Measurements from ENCODE around the gene COL21A1.

The COL21A1 gene

DNA sequence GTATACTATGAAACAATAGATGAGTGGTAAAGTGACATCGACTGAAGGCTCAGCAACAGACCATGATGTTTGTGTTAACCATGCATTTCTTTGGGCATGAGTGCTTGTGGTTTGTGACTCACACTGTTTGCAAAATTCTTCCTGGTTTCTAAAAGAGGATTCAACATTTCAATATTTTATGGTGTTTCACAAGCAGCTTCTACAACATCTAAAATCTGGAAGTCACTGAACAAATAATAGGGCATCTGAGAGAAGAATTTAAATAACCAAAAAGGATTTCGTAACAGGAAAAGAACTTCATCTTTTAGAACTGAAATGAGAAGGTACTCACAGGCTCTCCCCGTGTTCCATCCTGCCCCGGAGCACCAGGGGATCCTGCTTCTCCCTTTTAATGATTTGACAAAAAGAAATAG, 146.2 kb downstream of the COL21A1 start:
- no peak for DNase-seq

DNA sequence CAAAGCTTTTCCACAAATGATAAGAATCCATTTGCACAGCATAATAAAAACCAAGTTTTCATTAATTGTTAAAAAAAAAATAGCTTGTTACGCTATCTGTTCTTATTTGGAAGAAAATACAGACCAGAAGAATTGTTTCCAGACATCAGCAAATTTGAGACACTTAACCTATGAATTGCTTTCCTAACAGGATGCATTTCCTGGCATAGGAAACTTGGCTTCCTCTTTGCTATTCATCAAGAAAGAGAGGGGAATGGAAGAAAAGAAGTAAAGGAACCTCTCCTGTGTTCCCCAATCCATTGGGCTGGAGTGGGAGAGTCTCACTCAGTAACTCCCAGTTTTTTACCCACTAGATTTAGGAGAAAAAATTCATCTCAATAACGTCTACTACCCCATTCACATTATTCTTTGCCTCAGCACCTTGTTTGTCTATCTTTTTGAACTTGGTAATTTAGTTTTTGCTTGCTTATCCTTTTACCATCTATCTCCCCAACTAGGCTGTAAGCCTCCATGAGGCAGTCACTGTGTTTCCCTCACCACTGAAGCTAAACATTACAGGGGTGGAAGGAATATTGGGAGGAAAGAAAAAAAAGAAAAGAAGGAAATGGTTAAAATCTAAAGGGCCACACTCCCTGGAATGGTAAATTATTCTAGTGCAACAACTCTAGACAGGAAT, 150.3 kb downstream of the COL21A1 start:
- DNase-seq = no peak

DNA sequence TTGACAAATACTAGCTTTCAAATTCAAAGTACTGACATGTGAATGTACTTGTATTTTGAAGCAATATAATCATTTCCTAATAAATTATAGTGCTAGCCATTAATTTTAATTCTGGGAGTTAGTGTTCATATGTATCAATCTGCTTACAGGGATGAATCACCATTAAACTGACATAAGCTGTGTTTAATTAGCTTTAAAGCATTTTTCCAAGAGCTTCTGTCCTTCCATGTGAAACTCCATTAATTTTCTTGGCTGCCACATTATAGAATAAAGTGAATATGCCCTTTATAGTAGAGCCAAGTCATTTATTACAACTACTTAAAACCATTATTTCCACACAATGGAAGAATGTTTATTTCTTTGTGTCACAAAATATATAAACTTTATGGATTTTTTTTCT, 150.8 kb downstream of the COL21A1 start:
- DNase-seq = no peak

DNA sequence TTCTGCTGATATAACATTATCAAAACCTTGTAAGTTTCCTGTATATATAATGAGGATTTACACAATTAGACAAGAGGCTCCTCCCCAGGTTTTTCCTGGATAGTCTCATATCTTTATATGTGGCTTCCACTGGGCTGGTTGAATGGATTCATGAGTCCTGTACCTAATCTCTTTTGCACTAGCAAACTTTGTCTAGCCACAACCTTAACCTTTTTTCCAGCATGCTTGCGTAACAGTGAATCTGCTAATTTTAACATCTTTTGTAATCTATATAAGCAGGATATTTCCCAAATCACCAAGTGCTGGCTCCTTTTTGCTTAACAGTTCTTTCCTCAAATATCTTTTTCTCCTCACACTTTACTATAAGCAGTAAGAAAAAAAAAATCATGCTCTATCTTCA, 153.6 kb downstream of the COL21A1 start:
- DNase-seq = no peak

DNA sequence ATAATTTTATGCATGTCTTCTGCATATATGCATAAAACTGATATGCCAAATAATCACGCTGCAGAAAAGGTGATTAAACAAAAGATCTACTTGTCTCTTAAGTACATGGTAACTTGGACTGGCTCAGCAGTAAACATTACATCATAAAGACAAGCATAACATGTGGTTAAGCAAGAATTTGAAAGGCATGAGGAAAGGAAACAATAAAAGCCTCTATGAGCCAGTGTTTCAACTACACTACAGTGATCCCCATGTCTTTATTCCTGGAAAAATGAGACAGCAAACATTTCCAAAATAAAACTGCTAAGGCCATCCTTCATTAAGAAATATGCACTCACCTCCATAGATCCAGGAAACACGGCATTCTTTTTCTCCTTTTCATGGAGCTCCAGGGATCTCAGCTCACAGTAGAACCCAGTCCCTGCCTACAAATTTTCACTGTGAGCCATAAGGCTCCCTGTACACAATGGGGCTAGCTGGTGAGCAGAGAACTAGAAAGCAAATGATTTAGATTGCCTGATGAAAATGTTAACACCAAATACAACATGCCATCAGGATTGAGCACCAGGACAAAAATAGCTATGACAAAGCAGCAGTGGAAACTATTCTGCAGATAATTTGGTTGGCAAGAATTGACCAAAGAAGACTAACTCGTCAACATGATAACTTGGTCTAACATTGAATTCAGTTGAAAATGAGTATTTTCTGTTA, 156.1 kb downstream of the COL21A1 start:
- no peak for DNase-seq

DNA sequence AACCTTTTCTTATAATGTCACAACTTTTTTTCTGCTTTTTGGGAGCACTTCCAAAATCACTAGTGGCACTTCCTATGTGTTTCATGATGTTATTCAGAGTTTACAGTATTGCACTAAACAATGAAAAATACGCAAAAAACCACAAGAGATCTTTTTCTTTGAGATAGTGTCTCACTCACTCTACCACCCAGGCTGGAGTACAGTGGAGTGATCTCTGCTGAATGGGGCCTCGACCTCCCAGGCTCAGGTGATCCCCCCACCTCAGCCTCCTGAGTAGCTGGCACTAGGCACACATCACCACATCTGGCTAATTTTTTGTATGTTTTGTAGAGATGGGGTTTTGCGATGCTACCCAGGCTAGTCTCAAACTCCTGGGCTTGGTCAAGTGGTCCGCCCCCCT, 158.7 kb downstream of the COL21A1 start:
- DNase-seq = no peak

DNA sequence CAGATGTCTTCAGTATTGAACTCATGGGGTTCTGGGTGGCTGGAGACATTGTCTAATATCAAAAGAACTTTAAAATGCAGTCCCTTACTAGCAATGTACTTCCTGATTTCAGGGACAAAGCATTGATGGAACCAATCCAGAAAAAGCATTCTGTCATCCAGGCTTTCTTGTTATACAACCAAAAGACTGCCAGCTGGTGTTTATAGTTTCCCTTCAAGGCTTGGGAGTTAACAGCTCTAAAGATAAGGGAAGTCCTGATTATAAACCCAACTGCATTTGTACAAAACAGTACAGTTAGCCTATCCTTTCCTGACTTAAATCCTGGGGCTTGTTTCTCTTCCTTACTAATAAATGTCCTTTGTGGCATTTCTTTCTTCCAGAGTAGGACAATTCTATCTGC, 160.0 kb downstream of the COL21A1 start:
- no peak for DNase-seq

DNA sequence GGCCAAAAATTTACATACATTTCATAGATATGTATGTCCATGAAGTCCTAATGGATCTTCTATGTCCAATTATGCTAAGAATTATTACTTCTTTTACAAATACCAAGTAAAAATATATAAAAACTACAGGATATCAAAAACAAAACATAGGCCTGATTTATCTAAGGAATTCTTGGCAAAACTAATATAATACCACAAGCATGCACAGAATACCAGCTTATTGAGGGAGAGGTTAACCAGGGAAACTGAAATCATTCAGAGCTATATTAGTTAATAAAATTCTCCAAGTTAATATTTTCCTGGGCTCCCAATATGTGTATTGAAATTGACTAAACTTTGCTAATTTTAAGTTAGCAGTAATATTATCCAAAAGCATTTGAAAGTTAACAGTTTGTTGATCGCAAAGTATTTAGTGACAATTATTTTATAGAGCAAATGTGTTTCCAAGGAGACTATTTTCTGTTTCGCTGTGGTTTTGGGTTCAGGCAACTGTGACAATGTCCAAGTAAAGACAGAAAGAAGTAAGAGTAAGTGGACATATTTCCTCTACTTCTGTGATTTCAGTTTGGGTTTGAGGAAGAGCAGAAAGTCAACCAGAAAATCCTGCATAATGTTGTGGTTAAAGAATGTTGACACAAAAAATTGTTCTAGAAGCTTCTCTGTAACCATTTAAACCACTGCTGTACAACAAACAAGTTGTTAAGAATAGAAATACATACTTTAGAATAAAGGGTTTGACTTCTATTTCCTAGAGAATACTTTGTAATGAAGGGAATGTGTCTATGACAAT, 167.4 kb downstream of the COL21A1 start:
- no peak for DNase-seq

DNA sequence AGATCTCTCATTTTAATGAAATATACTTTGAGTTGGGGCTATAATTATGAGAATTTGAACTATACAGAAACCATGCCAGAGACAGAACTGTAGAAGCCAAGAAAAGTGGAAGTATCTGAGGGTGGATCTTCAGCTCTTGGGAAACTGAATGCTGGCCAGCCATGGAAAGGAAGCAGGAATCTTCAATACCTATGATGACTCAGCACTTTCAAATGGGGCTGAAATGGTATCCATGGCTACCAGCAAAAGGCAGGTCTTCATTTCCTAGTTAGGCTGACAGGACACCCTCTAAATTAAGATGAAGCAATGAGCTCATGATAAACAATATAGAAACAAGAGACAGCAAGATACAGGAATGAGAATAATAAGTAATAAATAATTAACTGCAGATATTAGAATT, 171.3 kb downstream of the COL21A1 start:
- no peak for DNase-seq

DNA sequence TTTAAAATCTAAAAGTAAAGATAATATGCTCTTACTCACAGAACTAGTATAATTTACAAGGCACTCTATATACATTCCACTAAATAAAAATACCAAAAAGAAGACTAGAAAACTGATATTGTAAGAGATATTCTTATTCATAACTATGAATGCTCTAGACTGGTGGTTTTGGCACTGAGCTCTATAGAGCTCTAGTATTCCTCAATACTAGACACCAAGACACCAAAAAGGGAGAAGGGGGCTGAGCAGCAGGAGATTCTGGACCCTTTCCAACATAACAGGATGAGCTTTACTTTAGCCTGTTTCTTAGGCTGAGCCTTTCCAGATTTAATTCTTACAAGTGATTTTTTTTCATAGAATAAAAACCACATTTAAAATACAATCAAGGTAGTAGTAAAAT, 173.6 kb downstream of the COL21A1 start:
- DNase-seq = no peak

DNA sequence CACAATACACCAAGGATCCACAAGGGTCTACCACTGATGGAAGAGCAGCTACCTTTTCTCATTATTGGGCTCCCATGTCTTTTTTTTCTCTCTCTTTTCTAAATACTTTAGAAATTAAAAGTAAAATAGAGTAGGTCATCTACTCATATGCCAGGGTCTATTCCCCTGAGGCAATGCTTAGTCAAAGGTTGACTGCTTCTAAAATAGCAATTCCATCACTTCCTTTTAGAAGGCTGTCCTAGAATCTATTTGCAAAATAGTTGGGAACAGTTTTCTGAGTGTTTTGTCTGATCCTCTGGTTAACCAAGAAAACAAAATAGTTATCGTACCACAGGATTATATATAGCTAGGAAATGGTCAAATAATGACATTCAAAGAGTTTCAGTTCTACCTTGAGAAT, 174.1 kb downstream of the COL21A1 start:
- no peak for DNase-seq

DNA sequence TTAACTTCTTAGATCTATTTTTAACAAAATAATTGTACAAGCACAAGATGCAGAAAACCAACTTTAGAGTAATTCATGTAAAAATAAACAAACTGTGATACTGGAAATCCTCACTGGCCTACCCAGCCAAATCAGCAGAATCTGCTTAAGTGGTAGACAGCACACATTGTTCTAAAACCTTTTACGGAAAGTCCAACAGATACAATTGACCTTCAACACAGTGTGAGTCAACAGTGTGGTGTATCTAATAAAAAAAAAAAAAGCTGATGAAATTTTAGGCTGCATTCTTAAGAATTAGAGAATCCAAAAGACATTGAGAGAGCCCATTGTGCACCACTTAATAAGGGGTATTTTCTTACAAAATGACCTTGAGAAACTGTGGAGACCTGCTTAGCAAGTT, 174.5 kb downstream of the COL21A1 start:
- no peak for DNase-seq

DNA sequence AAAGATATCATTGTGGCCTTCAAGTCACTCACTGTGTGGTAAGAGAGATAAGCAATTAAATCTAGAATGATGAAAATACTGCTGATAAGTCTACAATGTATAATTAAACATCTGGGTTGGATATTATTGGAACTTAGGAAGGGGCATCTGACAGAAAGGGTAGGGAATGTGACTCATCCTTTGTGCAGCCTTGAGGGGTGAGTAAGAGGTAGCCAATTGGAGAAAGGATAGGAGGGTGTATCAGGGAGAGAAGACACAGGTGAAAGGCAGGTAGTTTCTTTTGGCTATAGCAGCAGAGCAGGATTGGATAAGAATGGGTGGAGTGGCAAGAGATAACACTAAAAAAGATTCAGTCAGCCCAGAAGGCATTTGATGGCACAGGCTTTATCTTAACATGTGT, 182.0 kb downstream of the COL21A1 start:
- DNase-seq = no peak

DNA sequence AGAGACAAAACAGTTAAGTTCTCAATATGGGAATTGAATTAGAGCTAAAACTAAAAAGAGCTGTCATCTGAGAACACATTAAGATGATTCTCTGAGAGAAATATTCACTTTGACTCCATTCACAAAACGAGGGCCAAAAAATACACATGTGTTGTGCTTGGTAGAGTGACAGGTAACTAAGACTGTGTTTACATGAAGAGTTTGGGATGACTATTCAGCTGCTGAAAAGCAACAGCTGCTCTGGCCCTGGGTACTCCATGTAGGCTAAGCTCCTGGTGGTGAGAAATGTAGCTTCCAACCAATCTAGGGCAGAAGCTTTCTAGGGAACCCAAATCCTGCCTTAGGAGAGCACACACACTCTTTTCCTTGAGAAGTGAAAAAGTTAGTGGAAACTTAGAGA, 184.5 kb downstream of the COL21A1 start:
- DNase-seq = no peak

DNA sequence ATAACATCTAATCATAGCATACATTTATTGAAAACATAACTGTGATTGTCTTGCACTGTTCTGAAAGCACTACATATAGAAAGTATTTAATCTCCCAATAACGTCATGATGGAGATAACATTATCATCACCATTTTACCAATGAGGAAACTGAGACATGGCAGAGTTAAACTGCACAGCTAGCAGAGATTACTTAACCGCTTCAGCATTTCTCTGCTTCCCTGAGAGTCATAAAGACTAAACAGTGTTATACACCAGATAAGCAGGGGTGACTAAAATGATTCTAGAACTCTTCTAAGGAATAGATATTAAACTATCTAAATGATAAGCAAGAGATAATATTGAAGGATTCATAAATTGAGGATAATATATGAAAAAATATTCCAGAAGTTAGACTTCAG, 188.7 kb downstream of the COL21A1 start:
- DNase-seq = no peak

DNA sequence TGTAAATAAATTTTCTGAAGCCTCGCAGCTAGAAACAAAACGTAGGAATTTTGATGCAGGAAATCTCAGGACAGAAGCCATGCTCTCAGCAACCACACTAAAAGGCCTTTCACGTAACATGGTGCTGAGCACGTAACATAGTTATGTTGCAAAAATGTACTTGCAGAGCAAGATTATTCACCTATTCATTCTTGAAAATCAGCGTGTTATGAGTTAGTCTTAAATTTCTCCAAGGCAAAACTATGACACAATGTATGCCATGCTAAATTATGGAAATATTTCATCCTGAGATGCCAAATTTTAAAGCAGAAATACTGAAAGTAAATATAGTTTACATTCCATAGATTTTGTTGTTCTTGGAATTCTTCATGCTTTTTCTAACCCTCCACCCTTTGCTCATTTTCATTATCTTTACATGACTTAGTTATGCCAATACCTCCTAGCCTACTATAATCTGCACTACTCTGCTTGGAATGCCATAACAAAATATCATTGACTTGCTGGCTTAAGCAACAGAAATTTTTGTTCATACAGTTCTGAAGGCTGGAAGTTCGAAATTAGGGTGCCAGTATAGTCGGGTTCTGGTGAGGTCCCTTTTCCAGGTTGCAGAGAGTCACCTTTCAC, 192.2 kb downstream of the COL21A1 start:
- DNase-seq = no peak

DNA sequence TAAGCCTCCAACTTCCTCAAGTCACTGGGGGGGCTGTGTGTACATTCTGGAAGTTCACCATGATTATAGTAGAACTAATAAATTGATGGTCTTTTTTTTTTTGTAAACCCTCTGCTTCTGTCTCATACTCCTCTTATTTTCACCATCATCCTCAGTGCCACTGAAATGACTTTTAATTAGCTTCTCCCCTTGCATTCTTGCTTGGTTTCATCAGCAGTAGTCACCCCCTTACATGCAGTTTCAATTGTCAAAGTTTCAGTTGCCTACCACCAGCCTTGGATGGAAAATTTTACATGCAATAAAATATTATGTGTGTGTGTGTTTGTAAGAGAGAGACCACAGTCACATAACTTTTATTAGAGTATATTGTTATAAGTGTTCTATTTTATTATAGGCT, 196.2 kb downstream of the COL21A1 start:
- DNase-seq = no peak

DNA sequence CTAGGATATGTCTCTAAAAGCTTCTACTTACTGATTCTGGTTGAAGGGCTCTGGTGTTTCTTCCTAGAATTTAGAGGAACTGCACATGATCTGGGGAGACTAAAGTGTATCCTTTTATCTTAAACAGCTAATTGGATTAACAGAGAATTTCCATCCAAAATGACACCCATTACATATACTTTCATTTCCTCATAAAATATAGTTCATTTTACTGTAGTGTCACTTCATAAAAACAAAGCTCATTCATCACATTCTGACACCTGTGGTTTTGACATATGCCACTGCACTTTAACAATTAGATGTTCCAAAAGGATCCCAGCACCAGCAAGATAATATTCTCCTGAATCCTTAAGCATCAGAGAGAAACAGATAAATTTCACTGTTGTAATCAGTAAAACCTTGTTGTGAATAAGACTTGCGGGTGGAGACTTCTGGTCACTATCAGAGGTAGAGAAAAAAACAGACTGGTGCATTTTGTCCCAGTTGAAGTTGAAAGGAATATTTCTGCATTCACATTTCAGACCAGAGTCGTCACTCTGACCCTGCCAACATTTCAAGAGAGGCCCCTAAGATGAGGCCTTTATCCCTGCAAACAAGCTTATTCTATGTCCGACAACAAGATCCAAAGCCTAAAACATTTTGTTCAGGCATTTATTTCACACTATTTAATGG, 196.7 kb downstream of the COL21A1 start:
- DNase-seq = no peak

DNA sequence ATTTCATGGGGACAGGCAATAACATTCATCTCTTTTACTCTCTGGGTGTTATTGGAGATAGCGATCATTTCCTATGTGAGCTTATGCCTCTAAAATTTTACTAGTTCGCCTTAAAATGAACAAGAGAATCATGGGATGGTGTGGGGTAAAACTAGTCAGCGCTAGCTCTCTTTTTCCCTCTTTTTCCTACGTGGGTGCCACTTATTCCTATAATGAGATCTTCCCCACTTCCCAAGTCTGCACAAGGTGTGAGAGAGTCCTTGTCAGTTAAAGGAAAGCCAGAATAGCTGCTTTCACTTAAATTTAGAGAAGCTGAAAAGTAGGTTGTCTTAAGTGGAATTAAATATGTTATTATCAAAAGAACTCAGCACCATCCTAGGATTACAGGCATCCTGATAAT, 198.8 kb downstream of the COL21A1 start:
- DNase-seq = no peak

DNA sequence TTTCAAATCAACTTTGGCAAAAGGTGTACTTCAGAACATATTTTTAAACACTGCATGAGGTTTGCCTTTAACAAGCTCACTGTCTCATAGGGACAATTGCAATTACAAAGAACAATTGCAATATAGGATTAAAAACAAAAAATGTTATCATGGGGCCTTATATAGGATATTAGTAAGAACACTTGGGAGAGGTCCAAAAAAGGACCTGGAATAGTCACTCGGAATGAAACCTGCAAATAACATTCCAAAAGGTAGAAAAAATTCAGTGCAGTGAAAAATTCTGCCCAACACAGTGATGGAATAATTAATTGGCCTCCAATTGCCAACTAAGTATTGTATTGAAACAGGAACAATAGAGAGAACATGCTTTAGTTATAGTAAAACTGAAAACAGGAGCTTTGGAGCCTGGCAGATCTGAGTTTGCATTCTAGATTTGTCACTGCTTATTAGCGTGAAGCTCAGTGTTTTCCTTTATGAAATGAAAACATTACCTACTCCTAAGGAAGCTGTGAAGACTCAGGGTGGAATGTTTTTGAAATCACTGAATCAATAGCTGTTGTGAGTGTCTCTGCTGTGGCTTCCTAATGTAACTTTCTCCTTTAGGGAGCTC, 199.3 kb downstream of the COL21A1 start:
- DNase-seq = no peak

DNA sequence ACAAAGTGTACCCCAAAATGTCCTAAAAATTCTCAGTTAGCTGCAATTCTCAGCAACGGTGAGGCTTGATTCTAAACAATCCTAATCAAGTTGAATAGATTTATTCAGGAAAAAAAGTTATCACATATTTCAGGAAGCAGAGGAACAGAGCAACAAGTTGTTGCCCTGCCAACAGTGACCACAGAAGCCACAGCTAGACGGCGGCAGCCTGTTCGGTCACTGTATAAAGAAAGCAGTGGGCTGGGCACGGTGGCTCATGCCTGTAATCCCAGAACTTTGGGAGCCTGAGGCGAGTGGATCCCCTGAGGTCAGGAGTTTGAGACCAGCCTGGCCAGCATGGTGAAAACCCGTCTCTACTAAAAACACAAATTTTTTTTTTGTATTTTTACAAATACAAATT, 200.8 kb downstream of the COL21A1 start:
- no peak for DNase-seq

DNA sequence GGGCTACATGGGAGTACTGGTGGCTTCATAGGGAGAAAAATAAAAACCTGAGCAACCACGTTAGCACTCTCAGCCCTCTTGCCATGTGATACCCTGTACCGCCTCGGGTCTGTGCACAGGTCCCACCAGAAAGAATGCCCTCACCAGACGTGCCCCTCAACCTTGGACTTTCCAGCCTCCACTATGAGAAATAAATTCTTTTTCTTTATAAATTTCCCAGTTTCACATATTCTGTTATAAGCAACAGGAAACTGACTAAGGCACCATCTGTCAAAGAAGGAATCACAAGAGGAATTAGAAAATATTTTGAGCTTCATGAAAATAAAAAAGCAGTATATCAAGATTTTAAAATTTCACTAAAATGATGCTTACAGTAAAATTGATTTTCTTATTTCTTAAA, 203.6 kb downstream of the COL21A1 start:
- DNase-seq = no peak

DNA sequence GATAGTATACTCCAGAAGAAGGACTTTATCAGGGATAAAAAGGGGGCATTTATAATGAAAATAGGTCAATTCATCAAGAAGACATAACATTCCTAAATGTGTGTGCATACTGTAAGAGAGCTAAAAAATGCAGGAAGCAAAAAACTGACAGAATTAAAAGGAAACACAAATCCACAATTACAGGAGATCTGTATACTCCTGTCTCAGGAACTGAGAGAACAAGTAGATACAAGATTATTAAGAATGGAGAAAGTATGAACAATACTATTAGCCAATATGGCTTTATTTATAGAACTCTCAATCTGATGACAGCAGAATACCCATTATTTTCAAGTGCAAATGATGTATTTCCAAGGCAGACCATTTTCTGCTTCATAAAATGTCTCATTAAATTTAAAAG, 204.3 kb downstream of the COL21A1 start:
- DNase-seq = no peak
